HepG2 (cell line): ENCODE measurements around the gene FAM180A. TPM values are rescaled to one million over a fixed set of nuclear protein-coding genes. Genes with fewer than 3 reads are reported as not detected.

Source experiments
- ATAC-seq: fragments of 200-7000 bp; cut with Tn5 transposase; 3 replicates; pipeline ENCODE4 v1.9.1; 2020; ENCODE audit warnings: mild to moderate bottlenecking, moderate library complexity
- BruUV-seq: library from RNA; stranded (reverse); fragments of 400-500 nt; replicated peaks from 2 replicates; lab custom pipeline; 2021; lab: Mats Ljungman, UMichigan
- CTCF ChIA-PET: fragments of 300-600 bp; formaldehyde crosslinking; extraction: SDS; loops from one replicate; lab custom pipeline; 2021; ENCODE audit warnings: low total read pairs, inconsistent platforms, low intra/inter-chr PET ratio; lab: Yijun Ruan, JAX
- POLR2A ChIA-PET: fragments of 350-600 bp; sonication (Branson Sonifier 250); formaldehyde crosslinking; loops from one replicate; lab custom pipeline; 2020; ENCODE audit warnings: antibody characterized with exemption, inconsistent platforms; lab: Yijun Ruan, JAX
- DNase-seq: peaks from one replicate; pipeline ENCODE4 v3.0.0-alpha.2; 2015; ENCODE audit warnings: low spot score
- FAIRE-seq: peaks from 3 replicates; lab custom pipeline; 2011; peaks lifted over from hg19 to GRCh38; lab: Jason Lieb, UNC
- H2AFZ ChIP-seq: one replicate; pipeline ENCODE4 v1.6.1; 2011; ENCODE audit warnings: low read length, inconsistent platforms
- H3K27ac ChIP-seq: fragments of 300-600 bp; 3 replicates; pipeline ENCODE4 v1.8.0; 2011; ENCODE audit warnings: mixed run types, mild to moderate bottlenecking, mixed read lengths, low read length, inconsistent platforms; ENCODE audit not compliant: insufficient read depth; ENCODE audit errors: extremely low read length
- H3K27me3 ChIP-seq, 2 experiments: fragments of 200-600 bp in 1 of 2; 2 replicates in 1 of 2; 3 replicates in 1 of 2; pipeline versions ENCODE4 v1.6.0 to v1.8.0; 2011; ENCODE audit warnings: low read length in 2 of 2, mild to moderate bottlenecking in 2 of 2, moderate library complexity in 2 of 2, inconsistent platforms in 1 of 2; ENCODE audit not compliant: insufficient read depth in 2 of 2, control insufficient read depth in 1 of 2
- H3K36me3 ChIP-seq, 2 experiments: fragments of 200-600 bp in 1 of 2; replicated peaks in 1 of 2; 2 replicates in 1 of 2; 3 replicates in 1 of 2; pipeline versions ENCODE4 v1.5.1 to v1.8.0; 2011; ENCODE audit warnings: low read length in 2 of 2, inconsistent platforms in 1 of 2; ENCODE audit not compliant: insufficient read depth in 2 of 2, control insufficient read depth in 1 of 2
- H3K4me1 ChIP-seq: 2 replicates; pipeline ENCODE4 v1.5.1; 2012; ENCODE audit warnings: low read length, inconsistent platforms; ENCODE audit not compliant: insufficient read depth
- H3K4me2 ChIP-seq: 2 replicates; pipeline ENCODE4 v1.6.0; 2011; ENCODE audit warnings: low read depth, low read length, inconsistent platforms
- H3K4me3 ChIP-seq, 3 experiments: fragments of 200-600 bp in 1 of 3; sonication (generic), shearing (Covaris generic) in 1 of 3; replicated peaks in 1 of 3; 2 replicates each; pipeline ENCODE4 v1.5.1; 2011 to 2016; ENCODE audit warnings: low read length in 3 of 3, inconsistent platforms in 2 of 3, low read depth in 2 of 3, mild to moderate bottlenecking in 2 of 3, control low read depth in 1 of 3, mixed read lengths in 1 of 3; ENCODE audit not compliant: insufficient read depth in 1 of 3
- H3K79me2 ChIP-seq: one replicate; pipeline ENCODE4 v1.6.1; 2011; ENCODE audit warnings: low read length, inconsistent platforms; ENCODE audit not compliant: insufficient read depth
- H3K9ac ChIP-seq: 2 replicates; pipeline ENCODE4 v1.6.0; 2011; ENCODE audit warnings: mild to moderate bottlenecking, low read depth, low read length, inconsistent platforms; ENCODE audit not compliant: insufficient read depth
- H3K9me3 ChIP-seq: 2 replicates; pipeline ENCODE4 v1.5.1; 2012; ENCODE audit warnings: mild to moderate bottlenecking, low read length
- H4K20me1 ChIP-seq: 2 replicates; pipeline ENCODE4 v1.6.0; 2011; ENCODE audit warnings: inconsistent platforms, mild to moderate bottlenecking, low read length, moderate library complexity; ENCODE audit not compliant: insufficient read depth
- GLI4 ChIP-seq: sonication (generic); formaldehyde crosslinking; IDR thresholded peaks from 2 replicates; pipeline ENCODE4 v1.5.1; 2020; ENCODE audit warnings: missing genetic modification reagents, mild to moderate bottlenecking, moderate library complexity, borderline replicate concordance
- IKZF4 ChIP-seq: sonication (generic); formaldehyde crosslinking; IDR thresholded peaks from 2 replicates; pipeline ENCODE4 v1.5.1; 2020; ENCODE audit warnings: borderline replicate concordance, mild to moderate bottlenecking, low read depth, missing genetic modification reagents; ENCODE audit errors: not compliant biosample characterization
- KDM4B ChIP-seq: sonication (generic); formaldehyde crosslinking; IDR thresholded peaks from 2 replicates; pipeline ENCODE4 v1.4.0; 2020; ENCODE audit warnings: missing genetic modification reagents
- SALL1 ChIP-seq: sonication (generic); formaldehyde crosslinking; IDR thresholded peaks from 2 replicates; pipeline ENCODE4 v1.8.0; 2022; ENCODE audit warnings: mild to moderate bottlenecking, missing genetic modification reagents
- SAP130 ChIP-seq: IDR thresholded peaks from 2 replicates; pipeline ENCODE4 v1.6.1; 2016; ENCODE audit warnings: low read depth
- WGBS: methylation state at CpG from one replicate; pipeline ENCODE4 v1.1.6; 2017; ENCODE audit warnings: low lambda C conversion rate; 5-methylcytosine and 5-hydroxymethylcytosine counted together
- in situ Hi-C: cut with HindIII; loops from 2 replicates; pipeline ENCODE4 v1.10.0; 2017; ENCODE audit warnings: low pct_unique_long_range_greater_than_20kb; ENCODE audit not compliant: extremely low pct_ligation_motif_present
- intact Hi-C: fragments of 100-400 bp; cut with micrococcal nuclease; formaldehyde crosslinking; loops from one replicate; pipeline ENCODE4 v1.10.0; 2022; ENCODE audit not compliant: unreplicated experiment
- polyA plus RNA-seq, 8 experiments: library from polyadenylated mRNA; depleted of rRNA in 3 of 8; stranded (reverse) in 7 of 8; unstranded in 1 of 8; fragments of >200 nt; fragmentation: Illumina TruSeq in 4 of 8; extraction: Trizol in 4 of 8; gene quantifications; 2 replicates each; pipeline versions ENCODE4 v1.2.1 to v1.2.3, GENCODE V29; 2011 to 2016; ENCODE audit warnings: low read depth in 4 of 8, missing spikeins in 1 of 8, mixed read lengths in 1 of 8; ENCODE audit not compliant: insufficient read depth in 1 of 8
- total RNA-seq, 5 experiments: library from RNA; depleted of rRNA; stranded (reverse); fragments of >200 nt; fragmentation: Illumina TruSeq; extraction: Trizol; gene quantifications; 2 replicates each; pipeline ENCODE4 v1.2.3, GENCODE V29; 2016; ENCODE audit warnings: low read depth in 1 of 5
- TF ChIP-seq, protein P1 (sequence below): IDR thresholded peaks from 2 replicates; pipeline ENCODE4 v1.6.1; 2016; ENCODE audit warnings: low read depth, missing genetic modification reagents, missing compliant biosample characterization

Gene FAM180A
- total and polyA plus RNA-seq, 2 of the 13 experiments (the other 11 are each of a cell fraction or from before 2014, with no cell fraction given), result not detected

DNA sequence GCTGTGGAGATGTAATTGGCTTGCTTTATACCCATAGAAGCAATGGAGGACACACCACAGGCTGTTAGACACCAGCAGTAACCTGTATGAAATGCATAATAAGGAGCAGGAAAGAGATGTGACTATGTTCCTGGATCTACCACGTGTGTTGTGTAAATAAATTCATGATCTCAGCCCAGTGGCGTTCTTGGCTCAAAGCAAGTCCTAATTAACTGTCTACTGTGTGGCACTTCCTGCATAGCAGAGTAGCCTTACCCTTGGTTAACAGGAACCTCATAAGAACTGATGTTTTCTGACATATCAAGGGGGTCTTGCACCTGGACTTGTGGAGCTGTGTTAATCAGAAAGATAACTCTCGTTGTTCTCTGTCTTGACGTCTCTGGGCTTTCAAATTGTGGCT lies 25.7 kb upstream of the FAM180A start:
- in situ Hi-C loops (no loop called here), intact Hi-C loops (no loop called here)
- H3K27ac ChIP-seq, result no peak overlapping the region
- no peaks in the 10 kb centered on the region for H3K36me3 ChIP-seq
- peaks cover 7% of the 10 kb centered on the region for H3K9me3 ChIP-seq
- no peak overlapping the region for H2AFZ ChIP-seq
- DNase-seq (peak; percentile 14), FAIRE-seq (no peak), ATAC-seq (peak; percentile 48; the same call in 2 of the 3 replicates)
- H3K4me3 ChIP-seq, result no peak overlapping the region
- WGBS, result 9% methylated on average over 4 of the region's 4 CpGs
- H3K27me3 ChIP-seq, result peaks cover 0 to 10% of the 10 kb centered on the region in 2 experiments; a peak in 1 of 5 replicates
- no peak overlapping the region for H3K9ac ChIP-seq
- 0 out of 2 replicates have a peak, but pooled peaks cover 4% of the 10 kb centered on the region for H3K4me1 ChIP-seq
- CTCF ChIA-PET, result no interaction called here
- POLR2A ChIA-PET, result no interaction called here
- BruUV-seq, result no TSS peak
- no peaks in the 10 kb centered on the region for H4K20me1 ChIP-seq
- no peak overlapping the region for H3K4me2 ChIP-seq
- no peaks in the 10 kb centered on the region for H3K79me2 ChIP-seq
- TF ChIP-seq GLI4 (CRISPR knock-in tag), result no peak
- TF ChIP-seq, protein P1, sequence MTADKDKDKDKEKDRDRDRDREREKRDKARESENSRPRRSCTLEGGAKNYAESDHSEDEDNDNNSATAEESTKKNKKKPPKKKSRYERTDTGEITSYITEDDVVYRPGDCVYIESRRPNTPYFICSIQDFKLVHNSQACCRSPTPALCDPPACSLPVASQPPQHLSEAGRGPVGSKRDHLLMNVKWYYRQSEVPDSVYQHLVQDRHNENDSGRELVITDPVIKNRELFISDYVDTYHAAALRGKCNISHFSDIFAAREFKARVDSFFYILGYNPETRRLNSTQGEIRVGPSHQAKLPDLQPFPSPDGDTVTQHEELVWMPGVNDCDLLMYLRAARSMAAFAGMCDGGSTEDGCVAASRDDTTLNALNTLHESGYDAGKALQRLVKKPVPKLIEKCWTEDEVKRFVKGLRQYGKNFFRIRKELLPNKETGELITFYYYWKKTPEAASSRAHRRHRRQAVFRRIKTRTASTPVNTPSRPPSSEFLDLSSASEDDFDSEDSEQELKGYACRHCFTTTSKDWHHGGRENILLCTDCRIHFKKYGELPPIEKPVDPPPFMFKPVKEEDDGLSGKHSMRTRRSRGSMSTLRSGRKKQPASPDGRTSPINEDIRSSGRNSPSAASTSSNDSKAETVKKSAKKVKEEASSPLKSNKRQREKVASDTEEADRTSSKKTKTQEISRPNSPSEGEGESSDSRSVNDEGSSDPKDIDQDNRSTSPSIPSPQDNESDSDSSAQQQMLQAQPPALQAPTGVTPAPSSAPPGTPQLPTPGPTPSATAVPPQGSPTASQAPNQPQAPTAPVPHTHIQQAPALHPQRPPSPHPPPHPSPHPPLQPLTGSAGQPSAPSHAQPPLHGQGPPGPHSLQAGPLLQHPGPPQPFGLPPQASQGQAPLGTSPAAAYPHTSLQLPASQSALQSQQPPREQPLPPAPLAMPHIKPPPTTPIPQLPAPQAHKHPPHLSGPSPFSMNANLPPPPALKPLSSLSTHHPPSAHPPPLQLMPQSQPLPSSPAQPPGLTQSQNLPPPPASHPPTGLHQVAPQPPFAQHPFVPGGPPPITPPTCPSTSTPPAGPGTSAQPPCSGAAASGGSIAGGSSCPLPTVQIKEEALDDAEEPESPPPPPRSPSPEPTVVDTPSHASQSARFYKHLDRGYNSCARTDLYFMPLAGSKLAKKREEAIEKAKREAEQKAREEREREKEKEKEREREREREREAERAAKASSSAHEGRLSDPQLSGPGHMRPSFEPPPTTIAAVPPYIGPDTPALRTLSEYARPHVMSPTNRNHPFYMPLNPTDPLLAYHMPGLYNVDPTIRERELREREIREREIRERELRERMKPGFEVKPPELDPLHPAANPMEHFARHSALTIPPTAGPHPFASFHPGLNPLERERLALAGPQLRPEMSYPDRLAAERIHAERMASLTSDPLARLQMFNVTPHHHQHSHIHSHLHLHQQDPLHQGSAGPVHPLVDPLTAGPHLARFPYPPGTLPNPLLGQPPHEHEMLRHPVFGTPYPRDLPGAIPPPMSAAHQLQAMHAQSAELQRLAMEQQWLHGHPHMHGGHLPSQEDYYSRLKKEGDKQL (CRISPR knock-in tag), result no peak
- no peak for TF ChIP-seq KDM4B (CRISPR knock-in tag)
- TF ChIP-seq IKZF4, result no peak
- no peak for TF ChIP-seq SALL1 (CRISPR knock-in tag)
- TF ChIP-seq SAP130 (CRISPR knock-in tag), result peak; percentile 19; the same call in 1 of the 2 replicates
